HTERT RPE-1 (cell line): ENCODE measurements around the gene NLGN1.
"Not testable (repeated sequence)": the region's sequence is repeated elsewhere in the genome, so short reads cannot be mapped to it uniquely, and the experiment has no call there.

ENCODE experiments used
- in situ Hi-C: fragments of 300-500 bp; cut with MboI; formaldehyde crosslinking; loops from 4 replicates; pipeline ENCODE4 v1.14.3; 2020; ENCODE audit warnings: low sequenced_read_pairs

Gene NLGN1

DNA sequence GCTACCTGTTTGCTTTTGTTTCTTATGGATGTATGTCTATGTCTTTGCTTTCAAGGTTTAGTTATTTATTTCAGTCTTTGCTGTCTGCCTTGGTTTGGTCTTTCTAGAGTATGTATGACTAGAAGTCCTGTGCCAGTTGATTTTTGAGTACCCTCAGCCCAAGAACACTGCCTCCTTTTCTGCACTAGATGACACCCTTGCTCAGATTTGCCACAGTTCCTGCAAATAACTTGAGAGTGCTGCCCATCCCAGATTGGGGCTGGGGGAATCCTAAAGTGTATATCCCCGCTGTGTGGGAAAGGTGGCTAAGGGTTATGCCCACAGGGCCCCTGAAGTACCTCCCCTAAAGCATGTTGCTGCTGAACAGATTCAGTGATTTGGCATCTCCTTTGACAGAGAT lies 32.0 kb downstream of the NLGN1 start:
- in situ Hi-C loops: no loop called here

DNA sequence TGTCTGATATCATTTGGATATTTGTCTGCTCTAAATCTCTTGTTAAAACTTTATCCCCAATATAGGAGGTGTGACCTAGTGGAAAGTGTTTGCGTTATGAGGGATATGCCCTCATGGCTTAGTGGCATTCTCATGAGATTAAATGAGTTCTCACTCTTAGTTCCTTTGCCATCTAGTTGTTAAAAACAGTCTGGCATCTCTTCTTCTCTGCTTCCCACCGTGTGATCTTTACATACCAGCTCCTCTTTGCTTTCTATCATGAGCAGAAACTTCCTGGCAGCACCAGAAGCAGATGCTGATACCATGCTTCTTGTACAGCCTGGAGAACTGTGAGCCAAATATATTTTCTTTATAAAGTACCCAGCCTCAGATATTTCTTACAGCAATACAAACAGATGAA lies 33.0 kb downstream of the NLGN1 start:
- in situ Hi-C loops: no loop called here

DNA sequence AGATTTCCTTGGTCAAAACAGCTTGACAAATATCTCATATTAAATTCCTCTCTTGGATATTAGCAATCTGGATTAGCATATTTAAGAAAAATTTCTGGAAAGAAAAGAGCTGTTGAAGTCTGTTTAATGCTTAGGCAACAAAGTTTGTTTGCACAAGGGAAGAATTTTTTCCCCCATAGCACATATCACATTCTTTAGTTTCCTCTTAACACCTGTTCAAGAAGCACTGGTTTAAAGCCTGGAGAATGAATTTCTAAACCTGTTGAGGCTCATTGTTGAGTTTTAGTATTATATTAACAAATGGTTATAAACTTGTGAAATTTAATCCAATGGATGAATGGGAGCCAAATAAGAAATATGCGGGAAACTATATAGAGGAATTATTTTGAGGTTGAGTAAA lies 41.5 kb downstream of the NLGN1 start:
- in situ Hi-C loops: no loop called here

DNA sequence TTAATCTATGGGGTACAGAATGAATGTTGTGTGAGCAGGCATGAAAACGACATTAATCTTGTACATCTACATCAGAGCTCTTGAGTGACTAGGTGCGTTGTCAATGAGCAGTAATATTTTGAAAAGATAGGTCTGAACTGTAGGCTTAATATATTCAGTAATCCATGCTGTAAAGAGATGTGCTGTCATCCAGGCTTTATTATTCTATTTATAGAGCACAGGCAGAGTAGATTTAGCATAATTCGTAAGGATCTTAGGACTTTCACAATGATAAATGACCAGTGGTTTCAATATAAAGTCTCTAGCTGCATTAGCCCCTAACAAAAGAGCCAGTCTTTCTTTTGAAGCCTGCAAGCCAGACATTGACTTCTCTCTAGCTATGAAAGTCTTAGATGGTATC lies 43.0 kb downstream of the NLGN1 start:
- in situ Hi-C loops: no loop called here

DNA sequence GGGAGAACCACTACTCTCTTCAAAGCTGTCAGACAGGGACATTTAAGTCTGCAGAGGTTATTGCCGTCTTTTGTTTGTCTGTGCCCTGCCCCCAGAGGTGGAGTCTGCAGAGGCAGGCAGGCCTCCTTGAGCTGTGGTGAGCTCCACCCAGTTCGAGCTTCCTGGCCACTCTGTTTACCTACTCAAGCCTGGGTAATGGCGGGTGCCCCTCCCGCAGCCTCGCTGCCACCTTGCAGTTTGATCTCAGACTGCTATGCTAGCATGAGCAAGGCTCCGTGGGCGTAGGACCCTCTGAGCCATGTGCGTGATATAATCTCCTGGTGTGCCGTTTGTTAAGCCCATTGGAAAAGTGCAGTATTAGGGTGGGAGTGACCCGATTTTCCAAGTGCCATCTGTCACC lies 54.0 kb downstream of the NLGN1 start:
- in situ Hi-C loops: not testable (repeated sequence)

DNA sequence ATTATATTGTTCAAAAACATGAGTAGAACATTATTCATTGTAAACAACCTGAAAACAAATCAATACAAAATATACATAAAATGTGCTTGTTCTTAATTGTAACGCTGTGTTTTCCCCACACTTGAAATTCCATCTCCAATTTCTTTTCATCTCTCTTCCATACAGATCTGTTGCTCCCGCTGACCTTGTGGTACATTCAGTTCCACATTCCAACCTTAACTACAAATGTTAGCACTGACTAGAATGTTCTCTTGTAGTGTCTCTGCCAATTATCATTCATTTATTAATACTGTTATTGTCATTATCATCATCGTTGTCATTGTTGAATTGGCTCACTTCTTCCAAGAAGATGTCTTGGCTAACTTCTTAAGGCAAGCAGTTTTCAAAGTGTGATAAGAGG lies 65.7 kb downstream of the NLGN1 start:
- in situ Hi-C loops: no loop called here

DNA sequence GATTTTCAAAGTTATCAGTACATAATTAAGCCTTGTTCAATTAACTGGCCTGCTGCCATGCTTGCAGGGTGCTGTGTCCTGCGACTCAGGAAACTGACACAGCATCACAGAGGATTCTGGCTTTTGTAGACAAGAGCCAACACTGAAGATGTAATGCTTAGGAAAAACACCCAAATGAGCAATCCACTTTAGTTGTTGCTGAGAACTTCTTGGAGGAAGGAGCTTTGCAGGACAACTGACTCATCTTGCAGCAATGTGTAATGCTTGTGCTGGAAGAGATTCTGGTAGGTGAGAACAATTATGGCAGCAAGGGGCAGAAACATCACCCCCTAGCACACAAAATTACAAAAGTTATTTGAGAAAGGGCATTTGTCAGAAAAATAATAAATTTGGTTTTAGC lies 67.6 kb downstream of the NLGN1 start:
- in situ Hi-C loops: no loop called here

DNA sequence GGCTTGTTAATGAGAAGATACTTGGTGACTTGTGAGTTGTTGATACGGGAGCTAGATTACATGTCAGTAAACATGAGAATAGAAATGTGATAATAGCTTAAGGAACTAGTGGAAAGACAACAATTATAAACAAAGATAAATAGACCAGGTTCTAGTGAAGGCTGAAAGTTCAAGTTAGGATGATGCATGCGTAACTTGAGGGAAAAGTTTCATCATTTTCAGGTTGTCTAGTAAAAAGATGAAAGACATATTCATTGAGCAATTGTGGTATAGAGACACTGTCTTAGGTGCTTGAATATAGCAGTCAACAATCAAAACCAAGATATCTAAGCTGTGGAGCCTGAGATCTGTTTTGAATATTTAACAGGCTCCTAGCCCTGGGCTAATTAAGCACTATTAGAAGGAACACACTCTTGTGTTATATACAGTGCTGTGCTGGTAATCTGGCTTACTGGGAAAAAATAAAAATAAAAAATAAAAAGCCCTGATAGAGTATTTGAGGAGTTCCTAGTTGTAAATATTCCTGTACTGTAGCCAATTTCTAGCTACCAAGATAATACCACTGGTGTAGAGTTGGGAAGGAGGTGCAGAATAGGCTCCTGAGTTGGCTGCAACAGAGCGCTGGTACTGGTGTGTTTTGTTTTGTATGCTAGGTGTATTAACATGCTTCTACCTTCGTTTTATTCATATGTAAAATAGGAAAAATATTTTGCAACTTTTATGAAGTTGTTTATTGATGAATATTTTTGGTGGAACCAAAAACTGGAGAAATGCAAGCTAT lies 68.5 kb downstream of the NLGN1 start:
- in situ Hi-C loops: no loop called here

DNA sequence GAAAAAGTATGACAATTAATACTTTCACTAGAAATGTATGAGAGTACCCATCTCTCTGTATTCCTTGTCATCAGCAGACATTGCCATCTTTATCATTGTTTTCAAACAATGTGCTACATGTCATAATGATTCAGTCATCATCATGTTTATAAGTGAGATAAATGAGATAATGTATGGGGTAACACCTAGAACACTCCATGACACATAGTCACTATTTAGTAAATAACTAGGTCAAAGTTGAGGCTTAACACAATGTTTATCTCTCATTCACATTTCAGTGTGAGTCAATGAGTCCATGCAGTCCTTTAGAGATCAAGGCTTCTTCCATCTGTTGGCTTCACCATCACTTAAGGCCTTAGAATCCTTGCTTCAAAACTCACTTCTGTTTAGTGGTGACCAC lies 70.0 kb downstream of the NLGN1 start:
- in situ Hi-C loops: no loop called here

DNA sequence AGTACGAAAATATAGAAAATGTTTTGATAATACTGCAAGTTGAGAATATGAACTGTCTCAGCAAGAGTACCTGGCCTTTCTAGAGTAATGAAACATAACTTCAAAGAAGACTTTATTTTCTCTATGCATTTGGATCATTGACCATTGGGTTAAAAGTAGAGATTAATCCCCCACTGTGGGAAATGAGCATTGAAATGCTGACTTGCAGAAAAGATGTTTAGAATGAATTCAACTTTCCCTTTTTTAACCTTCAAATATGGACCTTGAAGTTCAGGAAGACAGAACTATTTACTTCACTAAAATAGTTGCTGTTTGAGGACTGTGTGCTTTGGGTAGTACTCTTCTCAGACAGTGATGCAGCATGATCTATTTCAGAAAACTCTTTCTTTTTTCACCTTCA lies 75.7 kb downstream of the NLGN1 start:
- in situ Hi-C loops: no loop called here

DNA sequence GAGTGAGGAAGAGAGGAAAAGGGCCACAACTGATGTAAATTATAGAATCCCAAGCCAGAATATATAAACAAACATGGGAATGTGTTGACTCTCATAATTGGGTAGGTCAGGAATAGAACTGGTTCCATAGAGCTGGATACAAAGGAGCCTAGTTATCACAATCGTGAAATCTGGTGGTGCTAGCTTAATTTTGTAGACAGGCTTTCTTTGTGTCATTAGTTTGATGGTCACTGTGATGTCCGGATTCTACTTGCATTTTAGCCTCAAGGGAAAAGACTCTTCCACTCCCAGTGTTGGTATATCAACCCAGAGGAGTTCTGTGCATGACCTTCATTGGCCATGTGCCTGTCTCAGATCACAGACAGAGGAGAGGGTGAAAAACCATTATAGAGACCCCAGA lies 81.8 kb downstream of the NLGN1 start:
- in situ Hi-C loops: no loop called here

DNA sequence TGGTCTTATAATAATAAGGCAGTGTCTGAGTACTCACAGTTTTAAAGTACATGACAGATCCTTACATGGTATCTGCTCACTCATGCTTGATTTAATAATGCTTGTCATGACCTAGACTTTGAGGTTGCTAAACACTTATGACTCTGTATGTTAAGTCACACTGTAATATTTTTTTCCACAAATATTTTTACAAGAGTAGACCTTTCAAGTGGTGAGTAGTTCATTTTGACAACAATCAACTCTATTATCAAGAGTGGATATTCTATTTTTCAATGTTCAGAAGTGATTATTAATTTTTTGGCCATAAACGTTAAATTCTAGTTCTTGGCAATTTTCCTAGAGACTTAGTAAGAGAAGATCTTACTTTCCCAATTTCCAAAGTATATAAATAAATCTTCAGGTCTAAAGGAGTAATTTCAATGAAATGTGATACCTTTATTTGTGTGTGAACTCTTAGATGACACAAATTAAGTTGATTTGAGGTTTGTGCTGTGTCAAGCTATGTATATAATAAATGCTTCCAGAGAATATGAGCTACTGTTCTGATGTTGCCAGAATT lies 104.5 kb downstream of the NLGN1 start:
- in situ Hi-C loops: no loop called here

DNA sequence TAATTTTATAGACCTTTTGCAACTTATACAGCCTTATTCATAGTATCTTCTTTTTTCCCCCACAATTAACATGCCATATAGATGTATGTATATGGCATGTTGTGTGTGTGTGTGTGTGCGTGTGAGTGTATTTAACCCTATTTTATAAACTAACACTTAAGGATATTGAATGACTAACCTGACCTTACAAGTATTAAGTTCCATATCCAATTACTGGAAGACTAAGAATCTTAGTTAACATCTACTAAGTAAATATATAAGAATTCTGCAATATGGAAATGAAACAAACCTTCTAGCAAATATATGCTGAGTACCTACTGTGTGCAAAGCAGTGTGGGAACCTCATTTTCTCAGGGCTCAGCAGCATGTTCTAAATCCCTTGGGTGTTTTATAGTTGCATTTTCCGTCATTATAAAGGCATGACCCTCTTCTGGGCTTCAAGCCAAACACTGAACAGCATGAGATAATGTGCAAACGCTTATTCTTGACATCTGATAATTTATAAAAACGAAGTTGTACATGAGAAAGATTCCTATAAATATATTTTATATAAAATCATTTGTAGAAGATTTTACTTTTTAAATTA lies 105.5 kb downstream of the NLGN1 start:
- in situ Hi-C loops: no loop called here

DNA sequence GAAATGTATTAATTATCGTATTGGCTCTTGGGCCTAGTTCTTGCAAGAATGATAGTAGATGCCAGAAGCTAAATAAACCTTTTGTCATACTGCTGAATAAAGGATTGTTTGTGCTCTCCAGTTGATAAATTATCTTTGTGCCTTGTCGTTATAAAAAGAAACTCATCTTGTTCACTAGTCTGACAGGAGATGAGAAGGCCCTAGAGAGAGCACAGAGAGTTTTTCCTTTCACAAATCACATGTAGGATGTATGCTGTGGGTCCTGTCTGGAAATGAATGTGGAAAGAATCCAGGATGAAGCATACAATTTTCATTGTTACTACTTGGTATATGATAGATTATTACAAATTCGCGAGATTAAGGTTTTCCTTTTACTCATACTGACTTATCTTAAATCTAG lies 113.0 kb downstream of the NLGN1 start:
- in situ Hi-C loops: no loop called here

DNA sequence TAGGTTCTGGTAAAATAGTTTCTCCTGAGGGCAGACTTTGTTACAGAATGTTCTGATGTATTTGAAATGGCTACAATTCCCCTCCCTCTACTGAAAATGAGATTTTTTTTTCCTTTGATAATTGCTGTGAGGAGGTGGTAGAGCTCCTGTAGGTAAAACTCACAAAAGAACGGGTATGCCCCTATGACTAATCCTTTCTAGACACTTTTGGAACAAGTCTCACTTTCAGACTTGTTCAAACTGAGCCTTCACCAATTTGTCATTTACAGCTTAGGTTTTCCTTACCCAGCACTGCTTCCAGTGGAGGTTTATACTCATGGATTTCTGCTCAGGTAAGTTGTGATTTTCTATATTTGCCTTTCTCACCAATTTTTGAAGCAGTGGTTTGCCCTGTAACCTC lies 115.6 kb downstream of the NLGN1 start:
- in situ Hi-C loops: no loop called here

DNA sequence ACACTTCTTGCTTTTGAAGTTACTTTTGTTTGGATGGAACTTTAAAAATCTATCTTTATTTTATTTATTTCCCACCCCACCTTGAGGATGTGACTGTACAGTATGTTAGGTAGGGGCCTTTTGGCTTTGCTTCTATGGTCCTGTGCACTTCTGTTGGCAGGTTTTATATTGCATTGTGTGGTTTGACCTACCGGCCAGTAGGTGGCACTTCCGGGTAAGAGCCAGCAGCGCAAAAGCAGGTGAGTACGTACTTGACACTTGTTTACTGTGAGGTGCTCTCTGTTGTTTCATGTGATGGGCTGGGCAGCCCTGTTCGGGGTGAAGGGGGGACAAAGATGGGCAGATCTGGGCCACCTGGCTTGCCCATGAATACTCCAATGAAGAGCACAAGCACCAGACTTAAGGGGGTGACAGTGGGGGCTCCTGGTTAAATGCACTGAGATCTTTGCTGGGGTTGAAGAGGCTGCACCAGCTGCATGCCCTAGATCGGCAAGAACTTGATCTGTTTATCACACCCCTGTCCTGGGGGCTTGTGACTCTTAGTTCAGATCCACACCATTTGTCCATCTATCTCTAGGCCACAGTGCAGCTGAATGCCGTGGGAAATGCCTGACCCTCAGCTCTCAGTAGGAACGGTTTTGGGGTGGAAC lies 131.6 kb downstream of the NLGN1 start:
- in situ Hi-C loops: no loop called here

DNA sequence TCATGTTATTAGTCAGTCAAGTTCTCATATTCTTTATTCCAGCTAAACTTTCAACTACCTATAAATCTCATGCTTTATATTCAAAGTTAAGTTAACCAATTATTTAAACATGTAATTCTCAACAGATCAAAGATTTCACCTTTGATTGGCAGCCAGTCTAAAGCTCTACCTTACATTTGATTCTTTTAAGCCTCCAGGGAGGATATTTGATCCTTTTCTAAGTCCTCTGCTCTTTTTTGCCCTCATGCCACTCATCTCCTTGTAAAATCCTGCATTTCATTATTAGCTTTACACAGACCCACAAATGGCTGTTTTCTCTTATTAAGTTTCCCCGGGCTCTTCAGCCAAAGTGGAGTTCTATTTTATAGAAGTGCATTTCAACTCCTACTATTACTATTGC lies 134.1 kb downstream of the NLGN1 start:
- in situ Hi-C loops: no loop called here

DNA sequence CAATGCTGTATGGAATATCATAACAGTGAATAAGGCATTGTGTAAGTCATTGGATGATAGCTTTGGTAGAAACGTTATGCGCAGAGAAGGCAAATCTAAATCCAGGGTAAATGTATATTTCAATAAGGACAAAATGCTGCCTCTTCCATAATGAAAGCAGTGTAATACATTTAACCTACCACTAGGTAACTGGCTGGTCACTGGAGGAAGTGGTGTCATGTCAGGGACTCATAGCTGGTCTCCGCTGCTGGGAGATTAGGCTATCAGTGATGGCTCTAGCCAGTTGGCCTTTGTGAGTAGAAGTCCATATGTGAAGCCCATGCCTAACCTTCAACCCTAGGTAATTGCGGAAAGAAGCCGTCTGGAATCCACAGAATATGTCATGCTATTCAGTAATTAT lies 140.9 kb downstream of the NLGN1 start:
- in situ Hi-C loops: no loop called here

DNA sequence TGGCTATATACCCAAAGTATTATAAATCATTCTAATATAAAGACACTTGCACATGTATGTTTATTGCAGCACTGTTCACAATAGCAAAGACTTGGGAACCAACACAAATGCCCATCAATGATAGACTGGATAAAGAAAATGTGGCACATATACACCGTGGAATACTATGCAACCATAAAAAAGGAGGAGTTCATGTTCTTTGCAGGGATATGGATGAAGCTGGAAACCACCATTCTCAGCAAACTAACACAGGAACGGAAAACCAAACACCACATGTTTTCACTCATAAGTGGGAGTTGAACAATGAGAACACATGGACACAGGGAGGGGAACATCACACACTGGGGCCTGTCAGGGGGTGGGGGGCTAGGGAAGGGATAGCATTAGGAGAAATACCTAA lies 148.0 kb downstream of the NLGN1 start:
- in situ Hi-C loops: not testable (repeated sequence)

DNA sequence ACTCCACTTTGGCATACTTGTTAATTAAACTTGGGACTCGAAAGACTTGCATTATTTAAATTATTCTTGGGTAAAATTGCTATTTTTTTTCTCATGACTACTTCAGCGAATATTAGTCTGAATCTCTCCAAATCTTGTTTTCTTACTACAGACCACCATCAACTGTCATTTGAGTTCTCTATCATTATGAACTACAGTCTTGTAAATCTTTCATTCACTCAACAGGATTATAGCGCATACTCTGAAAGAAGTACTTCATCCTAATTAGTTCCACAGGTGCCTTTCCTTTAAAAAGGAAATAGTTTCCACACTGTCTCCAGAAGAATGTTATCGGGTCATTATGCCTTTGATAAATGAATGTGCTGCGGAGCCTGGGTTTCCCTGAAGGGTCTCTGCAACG lies 149.5 kb downstream of the NLGN1 start:
- in situ Hi-C loops: no loop called here

DNA sequence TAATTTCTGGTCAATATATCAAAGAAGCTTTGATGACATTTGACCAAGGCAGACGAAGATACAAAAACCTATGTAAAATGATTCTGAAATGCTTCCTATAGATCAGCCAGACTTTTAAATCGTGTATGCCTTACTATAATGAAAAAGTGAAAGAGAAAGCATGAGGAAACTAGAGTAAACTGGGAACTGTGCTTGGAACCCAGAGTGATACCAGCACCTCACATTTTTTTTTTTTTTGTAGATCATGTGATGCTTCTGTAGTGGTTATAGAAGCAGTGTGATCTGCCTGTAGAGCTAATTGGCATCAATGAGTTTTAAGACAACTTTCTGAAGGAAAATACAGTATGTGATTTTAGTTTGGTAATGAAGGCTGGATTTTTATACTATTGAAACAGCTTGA lies 150.7 kb downstream of the NLGN1 start:
- in situ Hi-C loops: no loop called here

DNA sequence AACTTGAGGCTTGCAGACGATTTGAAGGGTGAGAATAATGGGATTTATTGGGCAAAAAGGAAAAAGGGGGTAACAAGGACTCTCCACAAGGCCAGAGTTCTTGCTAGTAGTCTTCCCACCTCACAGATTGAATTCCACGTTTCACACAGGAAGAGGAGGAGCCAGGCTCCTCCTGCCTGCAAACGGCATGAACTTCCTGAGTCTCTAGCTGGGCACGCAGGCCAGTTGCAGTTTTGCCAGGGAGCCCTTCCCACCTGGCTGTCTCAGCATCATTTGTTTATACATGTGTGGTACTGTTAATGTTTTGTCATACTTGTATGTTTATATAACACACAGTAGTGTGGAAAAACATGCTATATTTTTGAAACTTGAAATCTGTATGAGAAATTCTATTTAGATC lies 155.0 kb downstream of the NLGN1 start:
- in situ Hi-C loops: no loop called here
